ENCODE data around the gene ANKRD22.

GRCh38 chr10:88886557-88886956 lies 34.9 kb upstream of the ANKRD22 start:
- TF ChIP-seq TAF7 (optimal IDR thresholded peaks at IDR 0.05; ENCODE audit: borderline replicate concordance, low read depth, low read length) (no peak), CTCF (IDR thresholded peaks at IDR 0.05; ENCODE audit: control extremely low read depth in 1 of 3, insufficient read depth in 1 of 3, low read depth in 1 of 3, low read length in 3 of 3) (no peak), JUN (IDR thresholded peaks at IDR 0.05; ENCODE audit: low read depth, low read length) (no peak), TCF12 (IDR thresholded peaks at IDR 0.05; ENCODE audit: low read depth, low read length) (no peak), CEBPB (IDR thresholded peaks at IDR 0.05; ENCODE audit: low read depth, low read length) (no peak)
